Osteocyte (in vitro differentiated cells): ENCODE data around the gene MASP1. TPM values are rescaled to one million over a fixed set of nuclear protein-coding genes. Genes with fewer than 3 reads are reported as not detected.

ENCODE experiments used
- DNase-seq: peaks from one replicate; pipeline ENCODE4 v3.0.0; 2021; ENCODE audit warnings: mixed read lengths; ENCODE audit not compliant: unreplicated experiment; ENCODE audit errors: extremely low spot score
- H3K27ac Mint-ChIP-seq: one replicate; pipeline ENCODE4 v1.8.0; 2021; ENCODE audit warnings: mild to moderate bottlenecking, mixed read lengths; ENCODE audit not compliant: unreplicated experiment
- H3K27me3 Mint-ChIP-seq: one replicate; pipeline ENCODE4 v1.8.0; 2021; ENCODE audit warnings: mixed read lengths; ENCODE audit not compliant: unreplicated experiment
- H3K36me3 Mint-ChIP-seq: one replicate; pipeline ENCODE4 v1.8.0; 2021; ENCODE audit warnings: mixed read lengths; ENCODE audit not compliant: unreplicated experiment
- H3K4me1 Mint-ChIP-seq: one replicate; pipeline ENCODE4 v1.8.0; 2021; ENCODE audit warnings: mixed read lengths; ENCODE audit not compliant: unreplicated experiment
- H3K4me3 Mint-ChIP-seq: one replicate; pipeline ENCODE4 v1.8.0; 2021; ENCODE audit warnings: mild to moderate bottlenecking, moderate library complexity, mixed read lengths; ENCODE audit not compliant: unreplicated experiment
- H3K9me3 Mint-ChIP-seq: one replicate; pipeline ENCODE4 v1.8.0; 2021; ENCODE audit warnings: mixed read lengths; ENCODE audit not compliant: unreplicated experiment
- total RNA-seq: library from RNA; stranded (reverse); gene quantifications from 2 replicates; pipeline ENCODE4 v1.2.1, GENCODE V29; 2021
- TF ChIP-seq, protein P1 (sequence below): fragments of 200-600 bp; sonication (generic); IDR thresholded peaks from 2 replicates; pipeline ENCODE4 v1.5.0; 2021; ENCODE audit warnings: antibody characterized with exemption, mild to moderate bottlenecking, moderate library complexity

MASP1 gene
- total RNA-seq, 1 donor from 2014 or later = not detected

DNA sequence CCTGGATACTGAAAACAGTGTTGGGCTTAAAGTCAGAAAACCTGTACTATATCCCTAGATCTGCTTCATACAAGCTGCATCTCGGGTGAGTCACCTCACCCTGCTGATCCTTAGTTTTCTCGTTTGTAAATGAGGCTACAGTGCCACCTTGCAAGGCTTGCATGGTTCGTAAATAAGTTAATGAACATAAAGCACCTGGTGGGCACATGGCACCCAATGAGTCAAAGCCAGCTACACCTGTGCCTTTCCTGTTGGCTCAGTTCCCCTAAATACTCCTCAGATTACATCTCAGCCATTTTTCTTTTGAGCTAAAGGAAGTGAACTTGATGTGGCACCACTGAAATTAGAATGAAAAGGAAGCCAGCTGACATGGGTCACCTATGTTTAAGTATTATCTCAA is 67.7 kb downstream of the MASP1 start:
- TF ChIP-seq, protein P1, sequence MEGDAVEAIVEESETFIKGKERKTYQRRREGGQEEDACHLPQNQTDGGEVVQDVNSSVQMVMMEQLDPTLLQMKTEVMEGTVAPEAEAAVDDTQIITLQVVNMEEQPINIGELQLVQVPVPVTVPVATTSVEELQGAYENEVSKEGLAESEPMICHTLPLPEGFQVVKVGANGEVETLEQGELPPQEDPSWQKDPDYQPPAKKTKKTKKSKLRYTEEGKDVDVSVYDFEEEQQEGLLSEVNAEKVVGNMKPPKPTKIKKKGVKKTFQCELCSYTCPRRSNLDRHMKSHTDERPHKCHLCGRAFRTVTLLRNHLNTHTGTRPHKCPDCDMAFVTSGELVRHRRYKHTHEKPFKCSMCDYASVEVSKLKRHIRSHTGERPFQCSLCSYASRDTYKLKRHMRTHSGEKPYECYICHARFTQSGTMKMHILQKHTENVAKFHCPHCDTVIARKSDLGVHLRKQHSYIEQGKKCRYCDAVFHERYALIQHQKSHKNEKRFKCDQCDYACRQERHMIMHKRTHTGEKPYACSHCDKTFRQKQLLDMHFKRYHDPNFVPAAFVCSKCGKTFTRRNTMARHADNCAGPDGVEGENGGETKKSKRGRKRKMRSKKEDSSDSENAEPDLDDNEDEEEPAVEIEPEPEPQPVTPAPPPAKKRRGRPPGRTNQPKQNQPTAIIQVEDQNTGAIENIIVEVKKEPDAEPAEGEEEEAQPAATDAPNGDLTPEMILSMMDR = no peak
- no peaks in the 10 kb centered on the region for H3K9me3 Mint-ChIP-seq
- H3K36me3 Mint-ChIP-seq = no peaks in the 10 kb centered on the region
- H3K4me1 Mint-ChIP-seq = peaks cover 9% of the 10 kb centered on the region
- no peak for DNase-seq
- H3K27ac Mint-ChIP-seq = no peak overlapping the region
- no peaks in the 10 kb centered on the region for H3K27me3 Mint-ChIP-seq
- H3K4me3 Mint-ChIP-seq = no peak overlapping the region

DNA sequence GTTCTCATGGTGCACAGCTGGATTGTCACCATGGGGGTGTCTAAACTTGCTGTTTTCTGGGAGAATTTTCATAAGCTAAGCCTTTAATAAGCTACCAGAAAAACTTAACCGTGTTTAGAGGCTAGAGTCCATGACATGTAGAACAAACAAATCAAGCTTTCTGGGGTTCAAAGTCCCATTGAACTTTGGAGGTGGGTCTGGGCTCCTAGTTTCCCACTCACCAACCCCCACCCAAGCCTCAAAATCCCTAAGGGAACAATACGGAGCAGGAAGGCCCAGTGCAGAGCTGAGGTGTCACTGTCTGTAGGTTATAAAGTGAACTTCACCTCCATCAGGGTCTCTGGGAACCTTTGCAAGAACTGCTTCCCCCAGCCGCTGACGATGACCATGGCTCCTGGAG is 68.7 kb downstream of the MASP1 start:
- H3K27me3 Mint-ChIP-seq = peaks cover 1% of the 10 kb centered on the region
- DNase-seq = no peak
- H3K4me1 Mint-ChIP-seq = peaks cover 6% of the 10 kb centered on the region
- no peaks in the 10 kb centered on the region for H3K9me3 Mint-ChIP-seq
- H3K4me3 Mint-ChIP-seq = no peak overlapping the region
- TF ChIP-seq, protein P1 = no peak
- no peak overlapping the region for H3K27ac Mint-ChIP-seq
- no peaks in the 10 kb centered on the region for H3K36me3 Mint-ChIP-seq

DNA sequence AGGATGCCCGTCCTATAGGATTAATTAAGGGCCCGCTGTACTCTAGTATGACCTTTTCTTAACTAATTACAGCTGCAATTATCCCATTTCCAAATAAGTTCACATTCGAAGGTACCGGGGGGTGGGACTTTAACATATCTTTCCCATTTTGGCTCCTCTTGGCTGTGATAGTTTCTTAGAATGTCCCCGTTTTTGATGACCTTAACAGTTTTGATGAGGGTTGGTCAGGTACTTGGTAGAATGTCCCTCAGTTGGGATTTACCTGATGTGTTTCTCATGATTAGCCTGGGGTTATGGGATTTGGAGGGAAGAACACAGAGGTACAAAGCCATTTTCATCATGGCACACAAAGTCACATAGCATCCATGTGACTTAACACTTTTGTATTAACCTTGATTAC is 76.1 kb downstream of the MASP1 start:
- no peaks in the 10 kb centered on the region for H3K36me3 Mint-ChIP-seq

DNA sequence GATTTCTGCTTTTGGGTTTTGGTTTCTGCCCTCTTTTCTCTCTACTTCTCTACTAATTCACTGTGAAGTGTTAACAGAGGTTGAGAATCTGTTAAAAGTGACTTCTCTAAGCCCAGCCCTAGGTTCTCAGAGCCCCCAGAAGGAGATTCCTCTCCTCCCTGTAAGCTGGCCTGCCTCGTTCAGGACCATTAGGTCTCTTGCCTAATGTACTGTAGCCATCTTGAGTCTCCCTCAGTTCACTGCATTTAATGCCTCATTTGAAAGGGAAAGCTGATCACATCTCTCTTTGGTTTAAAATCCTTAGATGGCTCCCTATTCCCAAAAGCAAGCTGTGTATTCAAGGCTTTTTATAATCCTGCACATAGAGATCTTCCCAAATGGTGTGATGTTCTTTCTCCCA is 77.9 kb downstream of the MASP1 start:
- DNase-seq = no peak
- no peaks in the 10 kb centered on the region for H3K9me3 Mint-ChIP-seq
- TF ChIP-seq, protein P1 = no peak
- no peak overlapping the region for H3K27ac Mint-ChIP-seq
- peaks cover 6% of the 10 kb centered on the region for H3K27me3 Mint-ChIP-seq
- H3K36me3 Mint-ChIP-seq = no peaks in the 10 kb centered on the region
- H3K4me3 Mint-ChIP-seq = no peak overlapping the region
- H3K4me1 Mint-ChIP-seq = peaks cover 40% of the 10 kb centered on the region

More for the DNA sequence above, 76.1 kb downstream of the MASP1 start:
- TF ChIP-seq, protein P1 = no peak
- DNase-seq = no peak
- Mint-ChIP-seq H3K27me3 (peaks cover 6% of the 10 kb centered on the region), H3K9me3 (no peaks in the 10 kb centered on the region), H3K4me3 (no peak overlapping the region), H3K27ac (no peak overlapping the region), H3K4me1 (peaks cover 25% of the 10 kb centered on the region)

DNA sequence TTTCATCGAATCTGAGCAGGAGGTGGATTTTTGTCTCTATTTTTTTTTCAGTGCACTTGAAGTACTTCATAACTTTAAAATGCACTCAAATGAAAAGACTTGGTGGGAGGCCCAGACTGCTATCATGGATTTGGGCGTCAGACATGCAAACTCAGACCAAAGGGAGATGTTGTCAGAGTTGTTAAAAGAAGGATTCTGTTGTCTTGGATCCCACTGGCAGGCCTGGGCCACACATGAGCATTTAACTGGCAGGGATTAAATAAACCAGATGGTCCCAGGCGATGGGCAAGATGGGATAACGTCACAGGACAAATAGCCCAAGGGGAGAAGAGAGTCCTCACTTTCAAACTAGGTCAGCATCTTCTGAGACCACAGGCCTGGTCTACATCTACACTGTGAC is 78.8 kb downstream of the MASP1 start:
- H3K36me3 Mint-ChIP-seq = no peaks in the 10 kb centered on the region
- H3K4me1 Mint-ChIP-seq = peaks cover 38% of the 10 kb centered on the region
- no peak overlapping the region for H3K4me3 Mint-ChIP-seq
- peaks cover 5% of the 10 kb centered on the region for H3K27me3 Mint-ChIP-seq
- H3K9me3 Mint-ChIP-seq = no peaks in the 10 kb centered on the region
- no peak for DNase-seq
- no peak overlapping the region for H3K27ac Mint-ChIP-seq
- TF ChIP-seq, protein P1 = no peak
